Ishikawa (cell line): ENCODE measurements around the gene PCDH9.

Experiments
- CEBPB ChIP-seq: IDR thresholded peaks from 2 replicates; pipeline ENCODE4 v1.6.1; 2012
- CREB1 ChIP-seq: IDR thresholded peaks from 2 replicates; pipeline ENCODE4 v1.6.1; 2012; ENCODE audit warnings: low read depth
- EGR1 ChIP-seq: IDR thresholded peaks from 2 replicates; pipeline ENCODE4 v1.6.1; 2012
- EP300 ChIP-seq: IDR thresholded peaks from 2 replicates; pipeline ENCODE4 v1.6.1; 2012; ENCODE audit warnings: borderline replicate concordance
- FOXM1 ChIP-seq: IDR thresholded peaks from 2 replicates; pipeline ENCODE4 v1.6.1; 2012; ENCODE audit warnings: low read depth, borderline replicate concordance
- MAX ChIP-seq: IDR thresholded peaks from 2 replicates; pipeline ENCODE4 v1.6.1; 2012
- NFIC ChIP-seq: IDR thresholded peaks from 2 replicates; pipeline ENCODE4 v1.6.1; 2012
- RAD21 ChIP-seq: IDR thresholded peaks from 2 replicates; pipeline ENCODE4 v1.6.1; 2012; ENCODE audit warnings: low read depth
- REST ChIP-seq: IDR thresholded peaks from 2 replicates; pipeline ENCODE4 v1.6.1; 2012; ENCODE audit warnings: low read depth, mild to moderate bottlenecking
- TAF1 ChIP-seq: IDR thresholded peaks from 2 replicates; pipeline ENCODE4 v1.6.1; 2012; ENCODE audit warnings: low read depth, mild to moderate bottlenecking
- TCF12 ChIP-seq: IDR thresholded peaks from 2 replicates; pipeline ENCODE4 v1.6.1; 2012; ENCODE audit warnings: low read depth
- TEAD4 ChIP-seq: IDR thresholded peaks from 2 replicates; pipeline ENCODE4 v1.6.1; 2012
- USF1 ChIP-seq: IDR thresholded peaks from 2 replicates; pipeline ENCODE4 v1.6.1; 2012
- YY1 ChIP-seq: IDR thresholded peaks from 2 replicates; pipeline ENCODE4 v1.6.1; 2012; ENCODE audit warnings: low read depth
- ZBTB7A ChIP-seq: IDR thresholded peaks from 2 replicates; pipeline ENCODE4 v1.6.1; 2012; ENCODE audit warnings: low read depth

PCDH9 gene

GRCh38 chr13:66748712-66749111 lies 481.4 kb downstream of the PCDH9 start:
- TF ChIP-seq TEAD4 (no peak), NFIC (no peak), USF1 (no peak), CREB1 (no peak), EGR1 (no peak), TAF1 (no peak), ZBTB7A (no peak), REST (no peak), TCF12 (no peak)

GRCh38 chr13:66745307-66745706 lies 484.8 kb downstream of the PCDH9 start:
- TF ChIP-seq CEBPB (no peak), REST (no peak), FOXM1 (no peak), TEAD4 (no peak), EP300 (no peak), YY1 (no peak), USF1 (no peak), TCF12 (no peak), ZBTB7A (no peak)

GRCh38 chr13:66723576-66723975 lies 506.6 kb downstream of the PCDH9 start:
- TF ChIP-seq TAF1 (no peak), EGR1 (no peak), CEBPB (no peak), CREB1 (no peak), TEAD4 (no peak), YY1 (no peak)

- TF ChIP-seq FOXM1: no peak
- TF ChIP-seq ZBTB7A: no peak
- TF ChIP-seq REST: no peak
- TF ChIP-seq CREB1: no peak
- TF ChIP-seq TAF1: no peak
- TF ChIP-seq TCF12: no peak
- no peak for TF ChIP-seq EP300
- no peak for TF ChIP-seq EGR1
- TF ChIP-seq NFIC: no peak
- TF ChIP-seq YY1: no peak
- no peak for TF ChIP-seq TEAD4
Measured at GRCh38 chr13:66716538-66716937, 513.6 kb downstream of the PCDH9 start.

GRCh38 chr13:66714795-66715194 lies 515.3 kb downstream of the PCDH9 start:
- TF ChIP-seq RAD21 (no peak), TAF1 (no peak), USF1 (no peak), YY1 (no peak), MAX (no peak)
